HEK293 (cell line): Measurements from ENCODE around the gene DIRAS1.

Source experiments
- CTCF ChIA-PET: fragments of 350-600 bp; formaldehyde crosslinking; extraction: SDS; loops from one replicate; lab custom pipeline; 2021; ENCODE audit warnings: antibody characterized with exemption; lab: Yijun Ruan, JAX
- POLR2A ChIA-PET: fragments of 300-600 bp; formaldehyde crosslinking; extraction: SDS; loops from one replicate; lab custom pipeline; 2020; ENCODE audit warnings: antibody characterized with exemption, inconsistent platforms; lab: Yijun Ruan, JAX
- H3K27ac ChIP-seq: fragments of 200-500 bp; sonication (Bioruptor generic); 2 replicates; pipeline ENCODE4 v1.5.1; 2014; ENCODE audit warnings: low read depth, low read length, control low read depth, inconsistent platforms; ENCODE audit errors: extremely low read depth
- H3K36me3 ChIP-seq, 2 experiments: fragments of 200-500 bp in 1 of 2; sonication (Bioruptor generic) in 1 of 2; 1 replicate in 1 of 2; 2 replicates in 1 of 2; pipeline ENCODE4 v1.5.1; 2014 to 2017; ENCODE audit warnings: inconsistent platforms in 2 of 2, low read length in 2 of 2; ENCODE audit not compliant: control insufficient read depth in 2 of 2, insufficient read depth in 1 of 2
- H3K4me1 ChIP-seq: fragments of 200-500 bp; sonication (Bioruptor generic); 2 replicates; pipeline ENCODE4 v1.5.1; 2014; ENCODE audit warnings: mild to moderate bottlenecking, low read length, inconsistent platforms; ENCODE audit not compliant: control insufficient read depth, insufficient read depth
- H3K4me3 ChIP-seq: 2 replicates; pipeline ENCODE4 v1.5.1; 2011; ENCODE audit warnings: low read depth, mild to moderate bottlenecking, control low read depth, low read length, moderate library complexity
- H3K9me3 ChIP-seq: fragments of 200-500 bp; sonication (Bioruptor generic); 2 replicates; pipeline ENCODE4 v1.5.1; 2014; ENCODE audit warnings: low read depth, low read length, inconsistent platforms; ENCODE audit not compliant: control insufficient read depth, insufficient read depth
- BCL11B ChIP-seq: fragments of 450-650 bp; formaldehyde crosslinking; IDR thresholded peaks from 2 replicates; pipeline ENCODE4 v1.5.1; 2016; ENCODE audit warnings: low read depth, missing biosample characterization, missing genetic modification characterization
- EGR2 ChIP-seq: fragments of 450-650 bp; formaldehyde crosslinking; IDR thresholded peaks from 2 replicates; pipeline ENCODE4 v1.5.1; 2016; ENCODE audit warnings: low read depth, missing biosample characterization, missing genetic modification characterization
- GLI2 ChIP-seq: fragments of 450-650 bp; formaldehyde crosslinking; IDR thresholded peaks from 2 replicates; pipeline ENCODE4; 2017; ENCODE audit warnings: missing biosample characterization, missing genetic modification characterization, low read depth, borderline replicate concordance
- HOXA7 ChIP-seq: sonication (generic); formaldehyde crosslinking; IDR thresholded peaks from 2 replicates; pipeline ENCODE4 v1.8.1; 2022; ENCODE audit warnings: missing genetic modification reagents, borderline replicate concordance
- HOXC10 ChIP-seq: sonication (generic); formaldehyde crosslinking; IDR thresholded peaks from 2 replicates; pipeline ENCODE4 v1.8.1; 2023; ENCODE audit warnings: mild to moderate bottlenecking, missing genetic modification reagents
- HOXD13 ChIP-seq: sonication (generic); formaldehyde crosslinking; IDR thresholded peaks from 2 replicates; pipeline ENCODE4 v1.8.0; 2022; ENCODE audit warnings: missing genetic modification reagents, borderline replicate concordance
- KLF8 ChIP-seq: fragments of 450-650 bp; formaldehyde crosslinking; IDR thresholded peaks from 2 replicates; pipeline ENCODE4 v1.5.1; 2016; ENCODE audit warnings: missing biosample characterization, missing genetic modification characterization
- PRDM4 ChIP-seq: fragments of 450-650 bp; formaldehyde crosslinking; IDR thresholded peaks from 2 replicates; pipeline ENCODE4 v1.5.1; 2017; ENCODE audit warnings: missing biosample characterization, missing genetic modification characterization
- REPIN1 ChIP-seq: fragments of 450-650 bp; formaldehyde crosslinking; IDR thresholded peaks from 2 replicates; pipeline ENCODE4 v1.5.1; 2017; ENCODE audit warnings: missing biosample characterization, missing genetic modification characterization, low read depth
- SP2 ChIP-seq: fragments of 450-650 bp; formaldehyde crosslinking; IDR thresholded peaks from 2 replicates; pipeline ENCODE4 v1.5.1; 2016; ENCODE audit warnings: missing biosample characterization, missing genetic modification characterization
- SP3 ChIP-seq: fragments of 450-650 bp; formaldehyde crosslinking; IDR thresholded peaks from 2 replicates; pipeline ENCODE4 v1.5.1; 2016; ENCODE audit warnings: missing biosample characterization, missing genetic modification characterization
- ZBTB17 ChIP-seq: fragments of 450-650 bp; formaldehyde crosslinking; IDR thresholded peaks from 2 replicates; pipeline ENCODE4 v1.5.1; 2016; ENCODE audit warnings: missing biosample characterization, missing genetic modification characterization
- ZFHX2 ChIP-seq: fragments of 450-650 bp; formaldehyde crosslinking; conservative IDR thresholded peaks from 2 replicates; pipeline ENCODE4 v1.5.1; 2016; ENCODE audit warnings: missing biosample characterization, missing genetic modification characterization
- ZIC2 ChIP-seq: fragments of 450-650 bp; formaldehyde crosslinking; IDR thresholded peaks from 2 replicates; pipeline ENCODE4 v1.5.1; 2016; ENCODE audit warnings: missing biosample characterization, missing genetic modification characterization
- ZNF114 ChIP-seq: fragments of 450-650 bp; formaldehyde crosslinking; IDR thresholded peaks from 2 replicates; pipeline ENCODE4 v1.5.0; 2017; ENCODE audit warnings: missing biosample characterization, missing genetic modification characterization
- ZNF16 ChIP-seq: fragments of 450-650 bp; formaldehyde crosslinking; IDR thresholded peaks from 2 replicates; pipeline ENCODE4 v1.5.1; 2016; ENCODE audit warnings: low read depth, missing biosample characterization, missing genetic modification characterization
- ZNF248 ChIP-seq: fragments of 450-650 bp; formaldehyde crosslinking; IDR thresholded peaks from 2 replicates; pipeline ENCODE4 v1.5.1; 2017; ENCODE audit warnings: missing biosample characterization, missing genetic modification characterization
- ZNF274 ChIP-seq, 2 experiments: fragments of 200-500 bp in 1 of 2; fragments of 450-650 bp in 1 of 2; sonication (Bioruptor generic) in 1 of 2; formaldehyde crosslinking in 1 of 2; IDR thresholded peaks; 2 replicates each; pipeline versions ENCODE4 v1.5.1 to v1.6.1; 2014 to 2016; ENCODE audit warnings: borderline replicate concordance in 1 of 2, inconsistent platforms in 1 of 2, low read length in 1 of 2, missing biosample characterization in 1 of 2, missing genetic modification characterization in 1 of 2
- ZNF302 ChIP-seq: fragments of 450-650 bp; formaldehyde crosslinking; IDR thresholded peaks from 2 replicates; pipeline ENCODE4 v1.5.1; 2016; ENCODE audit warnings: missing biosample characterization, missing genetic modification characterization, low read depth
- ZNF335 ChIP-seq: fragments of 450-650 bp; formaldehyde crosslinking; conservative IDR thresholded peaks from 2 replicates; pipeline ENCODE4 v1.5.1; 2016; ENCODE audit warnings: missing biosample characterization, missing genetic modification characterization
- ZNF48 ChIP-seq: fragments of 450-650 bp; formaldehyde crosslinking; IDR thresholded peaks from 2 replicates; pipeline ENCODE4 v1.5.1; 2016; ENCODE audit warnings: missing biosample characterization, missing genetic modification characterization
- ZNF548 ChIP-seq: fragments of 450-650 bp; formaldehyde crosslinking; IDR thresholded peaks from 2 replicates; pipeline ENCODE4 v1.5.1; 2016; ENCODE audit warnings: missing biosample characterization, missing genetic modification characterization
- ZNF600 ChIP-seq: fragments of 450-650 bp; formaldehyde crosslinking; IDR thresholded peaks from 2 replicates; pipeline ENCODE4 v1.5.1; 2016; ENCODE audit warnings: missing biosample characterization, missing genetic modification characterization
- ZNF610 ChIP-seq: fragments of 450-650 bp; formaldehyde crosslinking; IDR thresholded peaks from 2 replicates; pipeline ENCODE4 v1.5.1; 2016; ENCODE audit warnings: missing biosample characterization, missing genetic modification characterization, borderline replicate concordance
- ZNF623 ChIP-seq: fragments of 450-650 bp; formaldehyde crosslinking; IDR thresholded peaks from 2 replicates; pipeline ENCODE4 v1.5.1; 2016; ENCODE audit warnings: missing biosample characterization, missing genetic modification characterization
- ZNF629 ChIP-seq: fragments of 450-650 bp; formaldehyde crosslinking; IDR thresholded peaks from 2 replicates; pipeline ENCODE4 v1.5.1; 2017; ENCODE audit warnings: missing biosample characterization, missing genetic modification characterization
- ZNF645 ChIP-seq: fragments of 450-650 bp; formaldehyde crosslinking; IDR thresholded peaks from 2 replicates; pipeline ENCODE4; 2016; ENCODE audit warnings: missing biosample characterization, missing genetic modification characterization
- ZNF707 ChIP-seq: fragments of 450-650 bp; formaldehyde crosslinking; IDR thresholded peaks from 2 replicates; pipeline ENCODE4 v1.5.1; 2016; ENCODE audit warnings: missing biosample characterization, missing genetic modification characterization
- ZNF830 ChIP-seq: fragments of 450-650 bp; IDR thresholded peaks from 2 replicates; pipeline ENCODE4 v1.5.0; 2018; ENCODE audit warnings: missing biosample characterization, missing genetic modification characterization, low read depth, mild to moderate bottlenecking, moderate library complexity
- ZNF837 ChIP-seq: fragments of 450-650 bp; formaldehyde crosslinking; IDR thresholded peaks from 2 replicates; pipeline ENCODE4 v1.5.1; 2016; ENCODE audit warnings: missing biosample characterization, missing genetic modification characterization
- ZNF843 ChIP-seq: fragments of 450-650 bp; formaldehyde crosslinking; IDR thresholded peaks from 2 replicates; pipeline ENCODE4 v1.5.1; 2016; ENCODE audit warnings: missing biosample characterization, missing genetic modification characterization
- ZXDB ChIP-seq: fragments of 450-650 bp; formaldehyde crosslinking; IDR thresholded peaks from 2 replicates; pipeline ENCODE4 v1.5.1; 2016; ENCODE audit warnings: missing biosample characterization, missing genetic modification characterization

Gene DIRAS1

GRCh38 chr19:2721570-2722540, 683 bp upstream of the DIRAS1 start (continued):
- TF ChIP-seq KLF8 (tag by site-specific recombination) (0 out of 2 replicates have a peak, but pooled peaks have one; percentile 18), SP2 (peak; percentile 53)
- TF ChIP-seq, all 188 proteins: peak for 11

GRCh38 chr19:2719920-2720776, 1.0 kb downstream of the DIRAS1 start:
- CTCF ChIA-PET: interaction anchor here (0.6 kb wide), 1 partner anchor 546 kb away, joined by 3 read pairs; no protein-coding TSS in a partner anchor
- Histone ChIP-seq H3K36me3 (peaks cover 0 to 27% of the 10 kb centered on the region in 2 experiments; a peak in 1 of 3 replicates), H3K4me3 (peak overlapping the region; percentile 37), H3K4me1 (no peaks in the 10 kb centered on the region), H3K9me3 (no peaks in the 10 kb centered on the region), H3K27ac (no peak overlapping the region)
- TF ChIP-seq EGR2: peak; percentile 56; the same call in 1 of the 2 replicates
- TF ChIP-seq ZNF548 (tag by site-specific recombination): no peak
- TF ChIP-seq ZIC2: 0 out of 2 replicates have a peak, but pooled peaks have one; percentile 12
- no peak for TF ChIP-seq ZNF248 (tag by site-specific recombination)
- no peak for TF ChIP-seq HOXA7 (CRISPR knock-in tag)
- peak; percentile 74 for TF ChIP-seq ZNF335 (tag by site-specific recombination)
- no peak for TF ChIP-seq ZNF837 (tag by site-specific recombination)
- TF ChIP-seq ZNF843 (tag by site-specific recombination): no peak
- no peak for TF ChIP-seq HOXD13 (CRISPR knock-in tag)
- no peak for TF ChIP-seq ZNF610
- 0 out of 2 replicates have a peak, but pooled peaks have one; percentile 25 for TF ChIP-seq ZNF600 (tag by site-specific recombination)
- no peak for TF ChIP-seq ZBTB17
- TF ChIP-seq ZNF16 (tag by site-specific recombination): no peak
- no peak for TF ChIP-seq SP3 (tag by site-specific recombination)
- no peak for TF ChIP-seq ZNF48 (tag by site-specific recombination)
- no peak for TF ChIP-seq HOXC10
- TF ChIP-seq ZNF645 (tag by site-specific recombination): no peak
- TF ChIP-seq BCL11B: 0 out of 2 replicates have a peak, but pooled peaks have one; percentile 36
- TF ChIP-seq ZNF114: no peak
- no peak for TF ChIP-seq ZNF629 (tag by site-specific recombination)
- TF ChIP-seq KLF8 (tag by site-specific recombination): no peak
- TF ChIP-seq ZNF707: no peak
- peak; percentile 46 for TF ChIP-seq SP2
- TF ChIP-seq REPIN1: no peak
- TF ChIP-seq ZNF274 (IDR thresholded peaks at IDR 0.05; ENCODE audit: low read length): no peak
- no peak for TF ChIP-seq ZNF274 (tag by site-specific recombination; IDR thresholded peaks at IDR 0.05; ENCODE audit: borderline replicate concordance)
- TF ChIP-seq ZNF623: no peak
- TF ChIP-seq ZNF302 (tag by site-specific recombination): no peak
- TF ChIP-seq ZFHX2 (tag by site-specific recombination): peak; percentile 63
- no peak for TF ChIP-seq ZNF830 (tag by site-specific recombination)
- TF ChIP-seq ZXDB (tag by site-specific recombination): no peak
- no peak for TF ChIP-seq PRDM4
- TF ChIP-seq GLI2 (tag by site-specific recombination): no peak
- POLR2A ChIA-PET: interaction anchor here (0.5 to 0.6 kb wide), 2 partner anchors 60 to 1632 kb away, joined by 3 to 4 read pairs; no protein-coding TSS in a partner anchor
